CD4-positive, alpha-beta T cell (primary cell): ENCODE results near the gene NPSR1. TPM values are rescaled to one million over a fixed set of nuclear protein-coding genes. Genes with fewer than 3 reads are reported as not detected.

Experiments used
- ATAC-seq: fragments of 200-7000 bp; cut with Tn5 transposase; one replicate; pipeline ENCODE4 v1.10.0; 2022; ENCODE audit warnings: mild to moderate bottlenecking; ENCODE audit not compliant: poor library complexity
- CTCF ChIA-PET: fragments of 350-600 bp; sonication (Branson Sonifier 250); formaldehyde crosslinking; loops from one replicate; lab custom pipeline; 2021; ENCODE audit warnings: antibody characterized with exemption, inconsistent platforms; lab: Charles Lee
- POLR2A ChIA-PET: fragments of 350-600 bp; sonication (Branson Sonifier 250); formaldehyde crosslinking; loops from one replicate; lab custom pipeline; 2021; ENCODE audit warnings: antibody characterized with exemption, inconsistent platforms; lab: Charles Lee
- DNase-seq, 14 experiments: peaks; one replicate each; pipeline ENCODE4 v3.0.0-alpha.2; 2013 to 2020; ENCODE audit warnings: mixed read lengths in 2 of 14
- H3K27ac ChIP-seq, 2 donors: one replicate each; pipeline versions ENCODE4 v1.5.1 to v1.7.0; 2013; ENCODE audit warnings: low read length in 2 of 2, low read depth in 1 of 2, mild to moderate bottlenecking in 1 of 2
- H3K27me3 ChIP-seq, 2 experiments: 1 replicate in 1 of 2; 2 replicates in 1 of 2; pipeline versions ENCODE4 v1.6.1 to v1.7.0; 2013; ENCODE audit warnings: low read length in 2 of 2, control low read depth in 1 of 2, mild to moderate bottlenecking in 1 of 2, moderate library complexity in 1 of 2; ENCODE audit not compliant: insufficient read depth in 2 of 2, control insufficient read depth in 1 of 2
- H3K36me3 ChIP-seq: one replicate; pipeline ENCODE4 v1.6.1; 2013; ENCODE audit warnings: low read length, control low read depth; ENCODE audit not compliant: insufficient read depth
- H3K4me1 ChIP-seq: one replicate; pipeline ENCODE4 v1.6.1; 2013; ENCODE audit warnings: low read length, control low read depth; ENCODE audit not compliant: insufficient read depth
- H3K4me3 ChIP-seq: one replicate; pipeline ENCODE4 v1.5.1; 2013; ENCODE audit warnings: mild to moderate bottlenecking, low read length, moderate library complexity
- H3K9me3 ChIP-seq, 2 experiments: 1 replicate in 1 of 2; 2 replicates in 1 of 2; pipeline versions ENCODE4 v1.6.1 to v1.7.0; 2013; ENCODE audit warnings: low read length in 2 of 2, mild to moderate bottlenecking in 2 of 2, control low read depth in 1 of 2, moderate library complexity in 1 of 2; ENCODE audit not compliant: control insufficient read depth in 1 of 2, insufficient read depth in 1 of 2
- H3K27ac Mint-ChIP-seq: one replicate; pipeline ENCODE4 v1.8.0; 2020; ENCODE audit warnings: mixed read lengths
- H3K27me3 Mint-ChIP-seq: one replicate; pipeline ENCODE4 v1.8.0; 2021; ENCODE audit warnings: mixed read lengths
- H3K36me3 Mint-ChIP-seq: one replicate; pipeline ENCODE4 v1.8.0; 2021; ENCODE audit warnings: low read depth, mixed read lengths
- H3K4me1 Mint-ChIP-seq: one replicate; pipeline ENCODE4 v1.8.0; 2021; ENCODE audit warnings: low read depth, mixed read lengths
- H3K4me3 Mint-ChIP-seq: one replicate; pipeline ENCODE4 v1.8.0; 2020; ENCODE audit warnings: mild to moderate bottlenecking, mixed read lengths
- H3K9me3 Mint-ChIP-seq: one replicate; pipeline ENCODE4 v1.8.0; 2020; ENCODE audit warnings: mixed read lengths
- CTCF ChIP-seq: fragments of 200-600 bp; IDR thresholded peaks from one replicate; pipeline ENCODE4 v1.8.0; 2022; ENCODE audit warnings: antibody characterized with exemption, mild to moderate bottlenecking
- intact Hi-C, 2 experiments: fragments of 100-400 bp; cut with DNase I in 1 of 2; cut with micrococcal nuclease in 1 of 2; formaldehyde crosslinking; loops; one replicate each; pipeline versions ENCODE4 v1.15.1 to v1.9.0; 2023 to 2025; cut with DNase I, micrococcal nuclease
- total RNA-seq, 174 experiments: library from RNA in 2 of 174; stranded (reverse) in 2 of 174; gene quantifications; one replicate each; pipeline ENCODE4 v1.2.3 and lab custom pipeline; 2021 to 2026

NPSR1 gene
- total RNA-seq, 2 experiments from 2014 or later = not detected

- no peak overlapping the region for H3K4me3 Mint-ChIP-seq
- no peaks in the 10 kb centered on the region for H3K9me3 Mint-ChIP-seq
- no peaks in the 10 kb centered on the region for H3K9me3 ChIP-seq
- TF ChIP-seq CTCF = no peak
- no peak overlapping the region for H3K4me3 ChIP-seq
- no peaks in the 10 kb centered on the region for H3K36me3 ChIP-seq
- H3K36me3 Mint-ChIP-seq = no peaks in the 10 kb centered on the region
- H3K4me1 Mint-ChIP-seq = peaks cover 26% of the 10 kb centered on the region
- ATAC-seq = no peak
- ChIA-PET POLR2A (no interaction called here), CTCF (no interaction called here)
- no peaks in the 10 kb centered on the region for H3K27me3 Mint-ChIP-seq
- H3K27ac ChIP-seq = no peak overlapping the region
- no peak for DNase-seq
- H3K27me3 ChIP-seq = no peaks in the 10 kb centered on the region
- no peak overlapping the region for H3K27ac Mint-ChIP-seq
- intact Hi-C loops = no loop called here
- H3K4me1 ChIP-seq = peaks cover 7% of the 10 kb centered on the region
These were observed 68.2 kb downstream of the NPSR1 start for GRCh38 chr7:34726221-34726620.

GRCh38 chr7:34727464-34727995 is 69.5 kb downstream of the NPSR1 start:
- H3K4me3 Mint-ChIP-seq = no peak overlapping the region

GRCh38 chr7:34728156-34728555 is 70.1 kb downstream of the NPSR1 start:
- Histone ChIP-seq H3K36me3 (no peaks in the 10 kb centered on the region), H3K4me1 (peaks cover 4% of the 10 kb centered on the region), H3K27ac (no peak overlapping the region), H3K4me3 (no peak overlapping the region), H3K9me3 (no peaks in the 10 kb centered on the region), H3K27me3 (no peaks in the 10 kb centered on the region)
- intact Hi-C loops = no loop called here
- peaks cover 17% of the 10 kb centered on the region for H3K4me1 Mint-ChIP-seq
- H3K9me3 Mint-ChIP-seq = no peaks in the 10 kb centered on the region
- no peak for TF ChIP-seq CTCF
- no peaks in the 10 kb centered on the region for H3K27me3 Mint-ChIP-seq
- H3K36me3 Mint-ChIP-seq = no peaks in the 10 kb centered on the region
- DNase-seq = no peak
- ATAC-seq = no peak
- POLR2A ChIA-PET = no interaction called here
- no peak overlapping the region for H3K4me3 Mint-ChIP-seq
- H3K27ac Mint-ChIP-seq = no peak overlapping the region
- CTCF ChIA-PET = no interaction called here

More at GRCh38 chr7:34727464-34727995, 69.5 kb downstream of the NPSR1 start:
- Mint-ChIP-seq H3K27me3 (no peaks in the 10 kb centered on the region), H3K4me1 (peaks cover 22% of the 10 kb centered on the region), H3K9me3 (no peaks in the 10 kb centered on the region), H3K27ac (no peak overlapping the region), H3K36me3 (no peaks in the 10 kb centered on the region)
- Histone ChIP-seq H3K27ac (no peak overlapping the region), H3K27me3 (no peaks in the 10 kb centered on the region), H3K4me1 (peaks cover 7% of the 10 kb centered on the region), H3K4me3 (no peak overlapping the region), H3K36me3 (no peaks in the 10 kb centered on the region), H3K9me3 (no peaks in the 10 kb centered on the region)
- no peak for TF ChIP-seq CTCF
- ChIA-PET POLR2A (no interaction called here), CTCF (no interaction called here)
- no peak for ATAC-seq
- intact Hi-C loops = no loop called here
- DNase-seq = no peak
